Sigmoid colon (tissue), 4 donors: ENCODE measurements around the gene TSPAN32.

Source experiments
- CTCF ChIP-seq, 4 experiments: fragments of 450-650 bp in 3 of 4; fragments of 200-600 bp in 1 of 4; IDR thresholded peaks; one replicate each; pipeline ENCODE4 v1.5.1; 2016 to 2019; ENCODE audit warnings: antibody characterized with exemption in 4 of 4, mild to moderate bottlenecking in 3 of 4, moderate library complexity in 2 of 4
- EP300 ChIP-seq, 4 donors: sonication (generic); formaldehyde crosslinking; IDR thresholded peaks; one replicate each; pipeline ENCODE4 v1.6.1; 2017; ENCODE audit warnings: antibody characterized with exemption in 4 of 4
- POLR2A ChIP-seq, 2 donors: fragments of 450-650 bp; IDR thresholded peaks; one replicate each; pipeline ENCODE4 v1.6.1; 2016; ENCODE audit warnings: antibody characterized with exemption in 2 of 2, mild to moderate bottlenecking in 2 of 2, moderate library complexity in 2 of 2
- POLR2AphosphoS5 ChIP-seq, 4 donors: sonication (generic); formaldehyde crosslinking; IDR thresholded peaks; one replicate each; pipeline ENCODE4 v1.6.1; 2017; ENCODE audit warnings: antibody characterized with exemption in 4 of 4

DNA sequence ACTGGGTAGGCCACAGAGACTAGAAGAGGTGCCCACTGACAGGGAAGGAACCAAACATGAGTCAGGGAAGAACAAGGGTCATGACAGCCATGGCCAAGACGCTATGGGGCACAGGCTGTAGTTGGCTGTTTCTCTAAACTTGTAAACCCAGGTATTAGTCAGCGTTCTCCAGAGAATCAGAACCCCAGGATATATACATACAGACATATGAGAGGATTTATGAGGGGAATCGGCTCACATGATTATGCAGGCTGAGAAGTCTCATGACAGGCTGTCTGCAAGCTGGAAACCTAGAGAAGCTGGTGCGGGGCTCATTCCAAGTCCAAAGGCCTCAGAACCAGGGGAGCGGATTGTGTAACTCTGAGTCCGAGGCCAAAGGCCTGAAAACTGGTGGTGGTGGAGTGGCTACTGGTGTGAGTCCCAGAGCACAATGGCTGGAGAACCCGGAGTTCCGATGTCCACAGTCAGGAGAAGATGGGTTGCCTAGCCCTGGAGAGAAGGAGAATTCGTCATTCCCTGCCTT lies 45.6 kb downstream of the TSPAN32 start:
- TF ChIP-seq CTCF (IDR thresholded peaks at IDR 0.05) (no peak), POLR2A (IDR thresholded peaks at IDR 0.05) (no peak), POLR2AphosphoS5 (IDR thresholded peaks at IDR 0.05) (no peak), EP300 (IDR thresholded peaks at IDR 0.05) (no peak)
